Kidney capillary endothelial cell (primary cell): ENCODE measurements around the gene HARS2.
A peak's percentile ranks its signal among the peaks of the same experiment; 100 is the strongest.
"Not testable (repeated sequence)": the region's sequence is repeated elsewhere in the genome, so short reads cannot be mapped to it uniquely, and the experiment has no call there.

Experiments used
- DNase-seq: peaks from one replicate; pipeline ENCODE4 v3.0.0-alpha.2; 2018; ENCODE audit warnings: low spot score

The HARS2 gene

DNA sequence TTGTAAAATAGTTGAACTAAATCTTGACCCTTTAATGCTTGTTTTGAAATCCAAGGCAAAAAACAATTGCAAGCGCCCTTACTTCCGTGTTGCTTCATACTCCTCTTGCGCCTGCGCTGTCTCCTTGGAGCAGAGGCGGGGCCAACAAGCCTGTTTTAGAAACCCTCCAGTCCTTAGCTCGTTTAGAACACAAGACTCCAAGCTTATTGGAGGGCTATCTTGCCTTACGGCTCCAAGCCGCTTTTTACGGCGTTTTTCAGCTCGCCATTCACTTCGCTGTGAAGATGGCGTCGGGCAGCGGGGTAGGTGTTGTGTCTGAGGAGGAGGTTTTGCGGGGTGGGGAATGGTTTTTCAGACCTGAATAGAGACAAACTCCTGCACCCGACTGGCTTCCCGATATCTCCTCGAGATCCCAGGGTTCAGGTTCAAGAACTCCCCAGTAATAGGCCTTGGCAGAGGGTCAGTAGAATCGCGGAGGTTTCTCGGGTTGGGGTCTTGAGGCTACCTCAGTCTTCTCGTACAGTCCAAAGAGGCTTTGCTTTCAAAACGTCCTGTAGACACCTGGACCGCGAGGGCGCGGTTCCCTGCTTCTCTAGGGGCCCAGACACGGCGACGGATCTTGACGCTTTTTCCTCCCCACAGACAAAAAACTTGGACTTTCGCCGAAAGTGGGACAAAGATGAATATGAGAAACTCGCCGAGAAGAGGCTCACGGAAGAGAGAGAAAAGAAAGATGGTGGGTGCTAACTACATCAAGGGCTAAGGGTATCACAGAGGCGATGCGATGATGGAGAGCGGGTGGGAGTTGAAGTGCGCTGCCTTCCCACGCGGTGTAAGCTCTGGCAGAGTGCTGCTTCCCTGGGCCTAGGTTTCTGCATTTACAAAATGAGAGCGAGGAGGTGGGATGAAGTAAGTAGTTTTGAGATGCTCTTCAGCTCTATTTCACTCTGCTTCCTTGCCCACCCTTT lies 9.2 kb downstream of the HARS2 start, which contains the start of gene ZMAT2:
Gene ZMAT2, plus strand, starts transcription at position 271 of the 968 bp plus-strand sequence. Its CDS starts 14 bp downstream, at position 285.
- DNase-seq: peak; percentile 95

DNA sequence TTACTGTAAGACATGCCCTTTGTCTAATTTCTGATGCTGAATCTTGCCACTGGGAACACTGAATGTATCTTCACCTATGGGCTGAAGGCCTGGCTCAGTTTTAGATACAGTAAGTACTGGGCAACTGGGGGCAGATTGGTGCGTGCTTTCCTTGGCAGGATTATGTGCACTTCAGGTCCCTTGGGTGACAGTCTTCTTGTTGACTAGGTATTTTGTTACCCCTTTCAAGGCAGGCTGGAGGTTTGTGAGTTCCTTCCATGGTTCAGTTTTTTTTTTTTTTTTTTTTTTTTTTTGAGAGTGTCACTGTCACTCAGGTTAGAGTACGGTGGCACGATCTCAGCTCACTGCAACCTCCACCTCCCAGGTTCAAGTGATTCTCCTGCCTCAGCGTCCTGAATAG lies 16.6 kb downstream of the HARS2 start:
- DNase-seq: no peak

DNA sequence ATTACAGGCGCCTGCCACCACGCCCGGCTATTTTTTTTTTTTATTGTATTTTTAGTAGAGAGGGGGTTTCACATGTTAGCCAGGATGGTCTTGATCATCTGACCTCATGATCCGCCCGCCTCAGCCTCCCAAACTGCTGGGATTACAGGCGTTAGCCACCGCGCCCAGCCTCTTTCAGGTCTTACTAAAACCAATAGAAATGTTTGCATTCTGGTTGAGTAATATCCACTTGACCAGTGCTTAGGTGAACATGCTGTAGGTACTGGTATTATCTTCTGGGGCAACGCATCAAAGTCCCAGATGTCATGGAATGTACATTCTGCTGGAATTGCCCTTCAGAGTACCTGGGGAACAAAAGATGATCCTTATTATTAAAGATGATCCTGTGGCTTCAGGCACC lies 17.5 kb downstream of the HARS2 start:
- not testable (repeated sequence) for DNase-seq

DNA sequence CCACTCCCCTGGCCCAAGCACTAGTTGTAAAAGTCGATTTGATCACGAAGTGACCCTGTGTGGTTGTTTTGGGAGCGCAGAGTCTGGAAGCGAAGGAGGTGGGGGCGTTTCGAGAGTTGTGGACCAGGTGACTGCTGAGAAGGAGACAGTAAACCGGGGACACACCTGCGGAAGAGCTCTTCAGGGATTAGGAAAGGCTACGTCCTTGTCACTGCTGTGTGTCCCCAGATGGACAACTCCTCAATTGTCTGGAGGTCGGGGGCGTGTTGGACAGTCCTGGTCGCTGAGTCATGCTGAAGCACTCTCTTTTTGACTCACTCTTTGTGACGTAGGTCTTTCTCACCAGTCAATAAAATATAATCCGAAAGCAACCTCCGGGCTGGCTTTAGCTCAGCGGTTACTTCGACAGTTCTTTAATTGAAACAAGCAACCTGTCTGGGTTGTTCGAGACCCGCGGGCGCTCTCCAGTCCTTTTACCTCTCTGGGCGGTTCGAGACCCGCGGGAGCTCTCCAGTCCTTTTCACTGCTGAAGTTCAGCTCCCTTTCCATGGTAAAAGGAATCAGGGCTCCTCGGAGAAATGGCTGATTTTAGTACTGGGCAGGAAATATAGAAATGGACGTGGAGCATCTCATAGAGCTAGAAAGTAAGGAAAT lies 19.8 kb downstream of the HARS2 start:
- peak; percentile 100 for DNase-seq

DNA sequence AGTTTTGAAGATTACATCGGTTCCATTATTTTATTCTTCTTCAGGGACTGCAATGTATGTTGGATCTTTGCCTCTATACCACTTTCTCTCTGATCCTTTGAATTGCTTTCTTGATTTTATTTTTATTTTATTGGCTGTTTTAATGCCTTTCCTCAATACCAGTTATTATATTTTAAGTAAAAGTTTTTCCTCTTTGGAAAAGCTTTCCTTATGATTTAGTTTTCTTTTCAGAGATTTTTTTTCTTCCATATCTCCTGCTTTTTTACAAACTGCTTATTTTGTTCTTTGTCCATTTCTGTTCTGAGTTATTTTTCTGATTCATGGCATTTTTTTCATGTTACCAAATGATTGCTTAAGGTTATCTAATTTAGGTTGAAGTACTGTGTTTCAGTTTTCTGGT lies 20.5 kb downstream of the HARS2 start:
- DNase-seq: no peak

DNA sequence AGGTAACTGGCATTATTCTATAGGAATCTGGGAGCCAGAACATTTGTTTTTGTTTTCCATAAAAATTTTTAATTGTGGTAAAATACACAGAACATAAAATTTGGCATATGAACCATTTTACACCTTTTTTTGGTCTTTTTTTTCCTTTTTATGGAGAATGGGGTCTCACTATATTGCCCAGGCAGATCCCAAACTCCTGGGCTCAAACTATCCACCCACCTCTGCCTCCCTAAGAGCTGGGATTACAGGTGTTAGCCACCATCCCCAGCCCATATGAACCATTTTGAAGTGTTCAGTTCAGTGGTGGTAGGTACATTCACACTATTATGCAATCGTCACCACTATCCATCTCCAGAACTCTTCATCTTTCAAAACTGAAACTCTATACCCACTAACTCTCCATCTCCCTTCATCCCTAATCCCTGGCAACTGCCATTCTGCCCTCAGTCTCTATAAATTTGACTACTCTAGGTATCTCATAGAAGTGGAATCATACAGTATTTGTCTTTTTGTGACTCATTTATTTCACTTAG lies 22.4 kb downstream of the HARS2 start:
- DNase-seq: no peak

DNA sequence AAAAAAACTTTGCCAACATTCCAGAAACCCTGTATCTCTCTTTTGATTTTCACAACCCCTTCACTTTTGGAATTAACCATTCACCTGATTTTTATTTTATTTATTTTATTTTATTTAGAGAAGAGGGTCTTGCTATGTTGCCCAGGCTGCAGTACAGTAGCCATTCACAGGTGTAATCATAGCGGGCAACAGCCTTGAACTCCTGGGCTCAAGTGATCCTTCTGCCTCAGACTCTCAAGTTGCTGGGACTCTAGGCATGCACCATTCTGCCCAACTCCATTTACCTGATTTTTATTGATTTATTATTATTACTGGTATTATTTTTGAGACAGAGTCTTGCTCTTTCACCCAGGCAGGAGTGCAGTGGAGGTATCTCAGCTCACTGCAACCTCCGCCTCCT lies 25.0 kb downstream of the HARS2 start:
- not testable (repeated sequence) for DNase-seq

DNA sequence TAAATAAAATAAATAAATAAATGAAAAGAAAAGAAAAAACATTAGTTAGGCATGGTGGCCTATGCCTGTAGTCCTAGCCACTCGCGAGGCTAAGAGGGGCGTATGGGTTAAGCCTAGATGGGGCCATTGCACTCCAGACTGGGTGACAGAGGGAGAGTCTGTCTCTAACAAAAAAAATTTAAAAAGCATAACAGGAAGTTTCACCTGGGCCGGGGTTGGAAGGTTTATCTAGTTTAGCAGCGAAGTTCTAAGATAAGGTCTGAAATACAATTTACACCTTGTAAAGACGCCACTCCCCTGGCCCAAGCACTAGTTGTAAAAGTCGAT lies 27.0 kb downstream of the HARS2 start:
- DNase-seq: no peak

DNA sequence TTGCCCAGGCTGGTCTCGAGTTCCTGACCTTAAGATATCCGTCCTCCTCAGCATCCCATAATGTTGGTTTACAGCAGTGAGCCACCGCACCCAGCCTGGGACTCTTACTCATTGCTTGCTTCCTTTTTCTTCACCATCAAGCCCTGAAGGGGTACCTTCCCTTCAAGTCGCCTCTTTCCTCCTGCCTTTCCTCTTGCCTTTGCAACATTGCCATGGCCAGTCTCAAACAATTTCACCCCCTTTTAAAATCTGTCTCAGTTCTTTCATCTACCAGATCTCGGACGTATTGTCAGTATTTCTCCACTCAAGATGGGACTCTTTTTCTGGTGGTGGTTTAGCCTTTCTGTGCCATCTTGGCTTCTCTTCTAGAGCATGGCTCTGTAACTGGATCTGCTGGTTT lies 29.5 kb downstream of the HARS2 start:
- DNase-seq: not testable (repeated sequence)

DNA sequence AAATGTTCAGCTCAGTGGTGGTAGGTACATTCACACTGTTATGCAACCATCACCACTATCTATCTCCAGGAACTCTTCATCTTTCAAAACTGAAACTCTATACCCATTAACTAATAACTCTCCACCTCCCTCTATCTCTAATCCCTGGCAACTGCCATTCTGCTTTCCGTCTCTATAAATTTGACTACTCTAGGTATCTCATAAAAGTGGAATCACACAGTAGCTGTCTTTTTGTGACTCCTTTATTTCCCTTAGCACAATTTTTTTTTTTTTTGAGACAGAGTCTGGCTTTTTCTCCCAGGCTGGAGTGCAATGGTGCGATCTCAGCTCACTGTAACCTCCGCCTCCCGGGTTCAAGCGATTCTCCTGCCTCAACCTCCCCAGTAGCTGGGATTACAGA lies 30.1 kb downstream of the HARS2 start:
- not testable (repeated sequence) for DNase-seq

DNA sequence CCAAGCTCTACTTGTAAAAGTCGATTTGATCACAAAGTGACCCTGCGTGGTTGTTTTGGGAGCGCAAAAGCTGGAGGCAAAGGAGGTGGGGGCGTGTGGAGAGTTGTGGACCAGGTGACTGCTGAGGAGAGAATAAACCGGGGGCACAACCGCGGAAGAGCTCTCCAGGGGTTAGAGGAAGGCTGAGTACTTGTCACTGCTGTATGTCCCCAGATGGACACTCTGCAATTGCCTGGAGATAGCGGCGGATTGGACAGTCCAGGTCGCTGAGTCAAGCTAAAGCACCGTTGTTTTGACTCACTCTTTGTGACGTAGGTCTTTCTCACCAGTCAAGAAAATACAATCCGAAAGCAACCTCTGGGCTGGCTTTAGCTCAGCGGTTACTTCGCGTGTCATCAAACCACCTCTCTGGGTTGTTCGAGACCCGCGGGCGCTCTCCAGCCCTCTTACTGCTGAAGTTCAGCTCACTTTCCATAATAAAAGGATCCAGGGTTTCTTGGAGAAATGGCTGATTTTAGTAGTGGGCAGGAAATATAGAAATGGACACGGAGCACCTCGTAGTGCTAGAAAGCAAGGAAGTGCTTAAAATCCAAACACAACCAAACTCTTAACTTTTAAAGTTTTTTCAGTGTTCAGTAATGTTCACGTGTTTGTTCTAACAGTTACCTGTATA lies 34.7 kb downstream of the HARS2 start:
- DNase-seq: peak; percentile 96

DNA sequence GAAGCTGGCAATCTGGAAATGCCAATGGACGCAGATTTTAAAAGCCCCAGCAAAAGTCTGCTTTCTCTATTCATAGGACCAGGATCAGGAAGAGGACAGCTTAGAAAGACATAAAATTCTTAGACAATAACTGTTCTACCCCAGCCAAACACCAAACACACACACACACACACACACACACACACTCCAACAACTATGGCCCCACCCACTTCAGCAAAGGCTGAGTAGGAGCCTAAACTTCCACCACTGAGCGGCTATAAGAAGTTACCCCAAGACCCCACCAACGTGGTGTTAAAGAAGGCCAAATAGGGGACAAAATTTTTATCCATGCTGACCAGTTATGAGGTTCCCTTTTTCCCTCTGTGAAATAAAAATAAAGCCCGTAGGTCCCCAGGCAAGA lies 41.8 kb downstream of the HARS2 start:
- DNase-seq: no peak

DNA sequence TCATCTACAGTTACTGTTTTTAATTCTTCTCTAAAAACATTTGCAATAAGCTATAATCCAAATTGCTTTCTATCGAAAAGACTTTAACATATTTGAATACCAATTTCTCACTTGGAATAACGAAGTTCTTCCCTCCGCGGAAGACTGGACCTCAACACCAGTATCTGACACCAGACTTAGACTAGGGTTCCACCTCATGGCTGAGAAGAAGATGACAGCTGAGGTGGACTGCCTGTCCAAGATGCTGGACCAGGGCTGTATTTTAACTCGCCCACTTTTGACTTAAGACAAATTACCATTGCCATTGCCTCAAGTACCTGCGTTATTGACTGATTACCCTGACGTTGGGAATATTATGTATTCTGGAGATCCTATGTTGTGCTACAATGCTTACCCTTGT lies 43.1 kb downstream of the HARS2 start:
- no peak for DNase-seq

DNA sequence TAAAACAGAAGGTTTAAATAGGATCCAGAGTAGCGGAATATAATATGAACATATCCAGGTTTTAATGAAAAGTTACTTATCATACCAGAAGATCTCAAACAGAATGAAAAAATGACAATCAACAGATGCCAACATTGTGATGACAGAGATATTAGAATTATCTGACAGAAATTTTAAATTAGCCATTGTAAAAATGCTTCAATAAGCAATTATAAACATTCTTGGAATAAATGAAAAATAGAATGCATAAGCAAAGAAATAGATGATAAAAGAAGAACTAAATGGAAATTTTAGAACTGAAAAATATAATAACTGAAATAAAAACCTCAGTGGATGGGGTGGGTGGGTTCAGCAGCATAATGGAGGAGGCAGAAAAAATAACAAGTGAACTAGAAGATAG lies 46.2 kb downstream of the HARS2 start:
- DNase-seq: no peak

DNA sequence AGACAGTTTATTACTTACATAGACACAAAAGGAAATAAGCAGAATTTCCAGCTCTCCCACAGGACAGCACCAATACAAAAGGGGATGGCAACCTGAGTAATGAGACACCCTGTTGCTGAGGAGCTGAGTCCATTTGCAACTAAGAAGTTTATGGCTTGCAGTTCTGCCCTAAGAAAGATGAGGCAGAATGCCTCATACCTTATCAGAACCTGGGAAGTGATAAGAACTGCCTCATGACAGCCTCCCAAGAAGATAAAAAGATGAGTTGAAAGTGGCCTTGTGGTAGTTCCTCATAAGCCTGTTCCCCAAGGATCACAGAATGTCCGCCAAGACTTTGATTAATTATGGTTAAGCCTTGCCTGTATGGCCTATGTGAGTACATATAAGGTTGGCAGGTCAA lies 50.7 kb downstream of the HARS2 start:
- no peak for DNase-seq
